ENCODE data around the gene CCNT1. TPM values are rescaled to one million over a fixed set of nuclear protein-coding genes. Genes with fewer than 3 reads are reported as not detected.

The CCNT1 gene
- total RNA-seq, 1 experiment from 2014 or later = 50.0 TPM

DNA sequence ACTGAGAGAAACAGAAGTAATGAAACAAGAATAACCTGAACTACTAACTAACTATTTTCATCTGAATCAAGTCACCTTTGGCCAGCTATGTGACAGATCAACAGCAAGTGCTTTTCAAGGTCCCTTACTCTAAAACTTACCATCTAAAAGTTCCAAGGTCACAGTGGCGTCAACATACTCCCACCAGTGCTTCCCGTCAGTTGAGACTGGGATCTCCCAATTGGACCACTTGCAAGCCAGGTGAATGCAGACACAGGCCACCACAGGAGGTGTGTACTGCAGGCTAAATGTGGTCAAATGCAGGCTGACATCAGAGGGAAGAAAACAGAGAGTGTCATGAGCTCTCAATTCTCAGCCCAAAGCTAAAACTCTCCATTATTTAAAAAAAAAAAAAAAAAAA, 20.6 kb downstream of the CCNT1 start:
- ChIA-PET POLR2A (interaction anchor here (0.7 kb wide), 1 partner anchor 17 kb away, joined by 12 read pairs; no protein-coding TSS in a partner anchor), CTCF (no interaction called here)
- intact Hi-C loops (cut with micrococcal nuclease; ENCODE audit: unreplicated experiment) (no loop called here), in situ Hi-C loops (cut with HindIII; ENCODE audit: low pct_unique_long_range_greater_than_20kb, low sequenced_read_pairs) (no loop called here)
- TF ChIP-seq POLR2AphosphoS5 (IDR thresholded peaks at IDR 0.05; ENCODE audit: low read depth, low read length) (no peak), TCF7L2 (IDR thresholded peaks at IDR 0.05; ENCODE audit: low read depth, low read length) (no peak), SIN3A (IDR thresholded peaks at IDR 0.05; ENCODE audit: borderline replicate concordance, insufficient read depth, low read depth, low read length) (no peak), REST (IDR thresholded peaks at IDR 0.05; ENCODE audit: insufficient read depth in 1 of 2, low read depth in 2 of 2, low read length in 1 of 2) (no peak)
- TF ChIP-seq, protein P1, sequence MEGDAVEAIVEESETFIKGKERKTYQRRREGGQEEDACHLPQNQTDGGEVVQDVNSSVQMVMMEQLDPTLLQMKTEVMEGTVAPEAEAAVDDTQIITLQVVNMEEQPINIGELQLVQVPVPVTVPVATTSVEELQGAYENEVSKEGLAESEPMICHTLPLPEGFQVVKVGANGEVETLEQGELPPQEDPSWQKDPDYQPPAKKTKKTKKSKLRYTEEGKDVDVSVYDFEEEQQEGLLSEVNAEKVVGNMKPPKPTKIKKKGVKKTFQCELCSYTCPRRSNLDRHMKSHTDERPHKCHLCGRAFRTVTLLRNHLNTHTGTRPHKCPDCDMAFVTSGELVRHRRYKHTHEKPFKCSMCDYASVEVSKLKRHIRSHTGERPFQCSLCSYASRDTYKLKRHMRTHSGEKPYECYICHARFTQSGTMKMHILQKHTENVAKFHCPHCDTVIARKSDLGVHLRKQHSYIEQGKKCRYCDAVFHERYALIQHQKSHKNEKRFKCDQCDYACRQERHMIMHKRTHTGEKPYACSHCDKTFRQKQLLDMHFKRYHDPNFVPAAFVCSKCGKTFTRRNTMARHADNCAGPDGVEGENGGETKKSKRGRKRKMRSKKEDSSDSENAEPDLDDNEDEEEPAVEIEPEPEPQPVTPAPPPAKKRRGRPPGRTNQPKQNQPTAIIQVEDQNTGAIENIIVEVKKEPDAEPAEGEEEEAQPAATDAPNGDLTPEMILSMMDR (IDR thresholded peaks at IDR 0.05) = no peak
- Histone ChIP-seq H3K4me3 (ENCODE audit: low read depth in 2 of 2, low read length in 2 of 2) (no peak overlapping the region), H3K9me3 (ENCODE audit: control insufficient read depth, insufficient read depth, low read depth, low read length) (no peaks in the 10 kb centered on the region), H3K4me1 (ENCODE audit: control insufficient read depth, insufficient read depth, low read length) (no peaks in the 10 kb centered on the region), H3K27ac (ENCODE audit: low read length) (no peak overlapping the region), H3K36me3 (ENCODE audit: control insufficient read depth, insufficient read depth, low read length) (peaks cover 35% of the 10 kb centered on the region; the same call in 1 of the 2 replicates), H3K27me3 (ENCODE audit: control insufficient read depth, insufficient read depth, low read length) (no peaks in the 10 kb centered on the region)
- DNase-seq (ENCODE audit: low read depth, low spot score) (no peak), ATAC-seq (no peak)
- BruUV-seq (replicated peaks) = TSS peak; percentile 5

GRCh38 chr12:48694038-48694437, 22.5 kb downstream of the CCNT1 start:
- Histone ChIP-seq H3K36me3 (ENCODE audit: control insufficient read depth, insufficient read depth, low read length) (peaks cover 43% of the 10 kb centered on the region; the same call in 1 of the 2 replicates), H3K9me3 (ENCODE audit: control insufficient read depth, insufficient read depth, low read depth, low read length) (no peaks in the 10 kb centered on the region), H3K4me3 (ENCODE audit: low read depth in 2 of 2, low read length in 2 of 2) (no peak overlapping the region), H3K4me1 (ENCODE audit: control insufficient read depth, insufficient read depth, low read length) (no peaks in the 10 kb centered on the region), H3K27ac (ENCODE audit: low read length) (no peak overlapping the region), H3K27me3 (ENCODE audit: control insufficient read depth, insufficient read depth, low read length) (no peaks in the 10 kb centered on the region)
- BruUV-seq (replicated peaks) = no TSS peak
- ChIA-PET POLR2A (no interaction called here), CTCF (interaction anchor here (0.6 kb wide), 1 partner anchor 51 kb away, joined by 3 read pairs; no protein-coding TSS in a partner anchor)
- TF ChIP-seq TCF7L2 (IDR thresholded peaks at IDR 0.05; ENCODE audit: low read depth, low read length) = no peak
- TF ChIP-seq, protein P1 (IDR thresholded peaks at IDR 0.05) = no peak
- TF ChIP-seq POLR2AphosphoS5 (IDR thresholded peaks at IDR 0.05; ENCODE audit: low read depth, low read length) = no peak
- TF ChIP-seq REST (IDR thresholded peaks at IDR 0.05; ENCODE audit: insufficient read depth in 1 of 2, low read depth in 2 of 2, low read length in 1 of 2) = no peak
- no peak for TF ChIP-seq SIN3A (IDR thresholded peaks at IDR 0.05; ENCODE audit: borderline replicate concordance, insufficient read depth, low read depth, low read length)
- intact Hi-C loops (cut with micrococcal nuclease; ENCODE audit: unreplicated experiment) (no loop called here), in situ Hi-C loops (cut with HindIII; ENCODE audit: low pct_unique_long_range_greater_than_20kb, low sequenced_read_pairs) (no loop called here)
- DNase-seq (ENCODE audit: low read depth, low spot score) = no peak
- no peak for ATAC-seq
